Measurements from ENCODE around the gene CYTH4. TPM values are rescaled to one million over a fixed set of nuclear protein-coding genes. Genes with fewer than 3 reads are reported as not detected.

CYTH4 gene
- polyA plus RNA-seq, 1 donor from 2014 or later = not detected

DNA sequence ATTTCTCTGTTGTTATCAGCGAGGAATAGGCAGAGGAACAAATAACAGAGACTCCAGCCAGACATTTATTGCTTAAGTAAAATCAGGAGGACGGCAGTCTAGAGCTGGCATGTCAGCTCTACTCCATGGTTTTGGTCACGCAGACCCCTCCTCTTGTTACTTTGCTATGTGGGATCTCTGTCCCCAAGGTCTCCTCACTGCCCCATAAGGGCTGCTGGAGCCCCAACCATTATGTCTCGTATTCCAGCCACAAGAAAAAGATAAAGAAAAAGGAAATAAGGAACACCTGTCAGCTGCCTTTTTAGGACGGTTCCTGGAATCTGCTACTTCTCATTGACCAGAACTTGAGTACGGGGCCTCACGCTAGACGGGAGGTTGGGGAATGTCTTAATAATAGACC, 74.6 kb downstream of the CYTH4 start:
- H3F3A ChIP-seq (ENCODE audit: insufficient read depth, low read length, poor library complexity, severe bottlenecking) = no peaks in the 10 kb centered on the region
- no peaks in the 10 kb centered on the region for H3K9me2 ChIP-seq (ENCODE audit: insufficient read depth, low read length)
- no peak overlapping the region for H3K27ac ChIP-seq (ENCODE audit: low read length)
- no peak overlapping the region for H2AFZ ChIP-seq (ENCODE audit: low read depth, low read length)
- no peak overlapping the region for H3K4me2 ChIP-seq (ENCODE audit: low read length)
- no peaks in the 10 kb centered on the region for H3K27me3 ChIP-seq (ENCODE audit: insufficient read depth, low read depth, low read length)
- H4K20me1 ChIP-seq (ENCODE audit: insufficient read depth) = no peaks in the 10 kb centered on the region
- H3K4me3 ChIP-seq (ENCODE audit: low read length) = no peak overlapping the region
- TF ChIP-seq EP300 (conservative IDR thresholded peaks at IDR 0.05; ENCODE audit: poor library complexity, severe bottlenecking) = no peak
- H3K79me2 ChIP-seq (replicated peaks; ENCODE audit: insufficient read depth, low read length) = no peaks in the 10 kb centered on the region
- H3K36me3 ChIP-seq (ENCODE audit: insufficient read depth, low read length) = no peaks in the 10 kb centered on the region
- H3K9ac ChIP-seq (ENCODE audit: low read length) = no peak overlapping the region
- no peaks in the 10 kb centered on the region for H3K9me3 ChIP-seq (ENCODE audit: low read length)

DNA sequence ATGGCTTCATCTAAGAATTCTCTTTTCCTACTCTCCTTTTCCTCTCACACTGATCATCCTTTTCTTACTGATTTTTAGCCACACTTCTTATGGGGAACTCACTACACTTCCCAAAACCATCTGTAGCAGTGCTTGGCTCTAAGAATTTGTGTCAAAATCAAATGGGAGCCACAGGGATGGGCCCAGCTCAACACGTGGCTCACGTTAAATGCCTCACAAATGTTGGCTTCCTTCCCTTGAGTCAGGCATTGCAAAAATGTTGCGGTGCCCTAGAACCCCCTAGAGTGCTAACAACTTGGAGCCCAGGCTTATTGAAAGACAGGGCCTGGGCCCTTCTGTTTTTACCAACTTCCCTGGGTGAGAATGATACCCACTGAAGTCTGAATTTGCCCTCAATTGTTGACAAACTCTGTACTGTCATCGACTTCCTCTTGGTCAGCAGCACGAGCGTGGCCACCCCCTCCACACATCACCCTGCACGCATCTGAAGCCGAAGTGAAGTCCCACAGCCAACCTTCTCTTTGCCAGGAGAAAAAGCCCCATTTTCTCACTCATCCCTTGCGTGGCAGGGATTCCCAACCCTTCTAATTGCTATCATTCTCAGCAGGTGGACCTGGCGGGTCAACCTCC, 75.3 kb downstream of the CYTH4 start:
- no peaks in the 10 kb centered on the region for H3K27me3 ChIP-seq (ENCODE audit: insufficient read depth, low read depth, low read length)
- no peak overlapping the region for H3K4me3 ChIP-seq (ENCODE audit: low read length)
- no peaks in the 10 kb centered on the region for H3F3A ChIP-seq (ENCODE audit: insufficient read depth, low read length, poor library complexity, severe bottlenecking)
- no peak overlapping the region for H3K27ac ChIP-seq (ENCODE audit: low read length)
- H3K4me2 ChIP-seq (ENCODE audit: low read length) = no peak overlapping the region
- H3K79me2 ChIP-seq (replicated peaks; ENCODE audit: insufficient read depth, low read length) = no peaks in the 10 kb centered on the region
- H3K9ac ChIP-seq (ENCODE audit: low read length) = no peak overlapping the region
- TF ChIP-seq RAD21 (conservative IDR thresholded peaks at IDR 0.05) (no peak), TAF1 (IDR thresholded peaks at IDR 0.05; ENCODE audit: low read depth) (no peak), EZH2 (IDR thresholded peaks at IDR 0.05; ENCODE audit: borderline replicate concordance, insufficient read depth, low read length, poor library complexity, severe bottlenecking) (no peak), EP300 (conservative IDR thresholded peaks at IDR 0.05; ENCODE audit: poor library complexity, severe bottlenecking) (no peak), SMC3 (conservative IDR thresholded peaks at IDR 0.05; ENCODE audit: poor library complexity) (no peak), MXI1 (conservative IDR thresholded peaks at IDR 0.05; ENCODE audit: poor library complexity, severe bottlenecking) (no peak), POLR2AphosphoS5 (IDR thresholded peaks at IDR 0.05) (no peak)
- TF ChIP-seq, protein P1, sequence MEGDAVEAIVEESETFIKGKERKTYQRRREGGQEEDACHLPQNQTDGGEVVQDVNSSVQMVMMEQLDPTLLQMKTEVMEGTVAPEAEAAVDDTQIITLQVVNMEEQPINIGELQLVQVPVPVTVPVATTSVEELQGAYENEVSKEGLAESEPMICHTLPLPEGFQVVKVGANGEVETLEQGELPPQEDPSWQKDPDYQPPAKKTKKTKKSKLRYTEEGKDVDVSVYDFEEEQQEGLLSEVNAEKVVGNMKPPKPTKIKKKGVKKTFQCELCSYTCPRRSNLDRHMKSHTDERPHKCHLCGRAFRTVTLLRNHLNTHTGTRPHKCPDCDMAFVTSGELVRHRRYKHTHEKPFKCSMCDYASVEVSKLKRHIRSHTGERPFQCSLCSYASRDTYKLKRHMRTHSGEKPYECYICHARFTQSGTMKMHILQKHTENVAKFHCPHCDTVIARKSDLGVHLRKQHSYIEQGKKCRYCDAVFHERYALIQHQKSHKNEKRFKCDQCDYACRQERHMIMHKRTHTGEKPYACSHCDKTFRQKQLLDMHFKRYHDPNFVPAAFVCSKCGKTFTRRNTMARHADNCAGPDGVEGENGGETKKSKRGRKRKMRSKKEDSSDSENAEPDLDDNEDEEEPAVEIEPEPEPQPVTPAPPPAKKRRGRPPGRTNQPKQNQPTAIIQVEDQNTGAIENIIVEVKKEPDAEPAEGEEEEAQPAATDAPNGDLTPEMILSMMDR (IDR thresholded peaks at IDR 0.05; ENCODE audit: poor library complexity, severe bottlenecking) = no peak
- TF ChIP-seq, protein P2, sequence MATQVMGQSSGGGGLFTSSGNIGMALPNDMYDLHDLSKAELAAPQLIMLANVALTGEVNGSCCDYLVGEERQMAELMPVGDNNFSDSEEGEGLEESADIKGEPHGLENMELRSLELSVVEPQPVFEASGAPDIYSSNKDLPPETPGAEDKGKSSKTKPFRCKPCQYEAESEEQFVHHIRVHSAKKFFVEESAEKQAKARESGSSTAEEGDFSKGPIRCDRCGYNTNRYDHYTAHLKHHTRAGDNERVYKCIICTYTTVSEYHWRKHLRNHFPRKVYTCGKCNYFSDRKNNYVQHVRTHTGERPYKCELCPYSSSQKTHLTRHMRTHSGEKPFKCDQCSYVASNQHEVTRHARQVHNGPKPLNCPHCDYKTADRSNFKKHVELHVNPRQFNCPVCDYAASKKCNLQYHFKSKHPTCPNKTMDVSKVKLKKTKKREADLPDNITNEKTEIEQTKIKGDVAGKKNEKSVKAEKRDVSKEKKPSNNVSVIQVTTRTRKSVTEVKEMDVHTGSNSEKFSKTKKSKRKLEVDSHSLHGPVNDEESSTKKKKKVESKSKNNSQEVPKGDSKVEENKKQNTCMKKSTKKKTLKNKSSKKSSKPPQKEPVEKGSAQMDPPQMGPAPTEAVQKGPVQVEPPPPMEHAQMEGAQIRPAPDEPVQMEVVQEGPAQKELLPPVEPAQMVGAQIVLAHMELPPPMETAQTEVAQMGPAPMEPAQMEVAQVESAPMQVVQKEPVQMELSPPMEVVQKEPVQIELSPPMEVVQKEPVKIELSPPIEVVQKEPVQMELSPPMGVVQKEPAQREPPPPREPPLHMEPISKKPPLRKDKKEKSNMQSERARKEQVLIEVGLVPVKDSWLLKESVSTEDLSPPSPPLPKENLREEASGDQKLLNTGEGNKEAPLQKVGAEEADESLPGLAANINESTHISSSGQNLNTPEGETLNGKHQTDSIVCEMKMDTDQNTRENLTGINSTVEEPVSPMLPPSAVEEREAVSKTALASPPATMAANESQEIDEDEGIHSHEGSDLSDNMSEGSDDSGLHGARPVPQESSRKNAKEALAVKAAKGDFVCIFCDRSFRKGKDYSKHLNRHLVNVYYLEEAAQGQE (IDR thresholded peaks at IDR 0.05; ENCODE audit: borderline replicate concordance) = no peak
- no peaks in the 10 kb centered on the region for H4K20me1 ChIP-seq (ENCODE audit: insufficient read depth)
- H2AFZ ChIP-seq (ENCODE audit: low read depth, low read length) = no peak overlapping the region
- H3K9me3 ChIP-seq (ENCODE audit: low read length) = no peaks in the 10 kb centered on the region
- no peaks in the 10 kb centered on the region for H3K36me3 ChIP-seq (ENCODE audit: insufficient read depth, low read length)
- no peaks in the 10 kb centered on the region for H3K9me2 ChIP-seq (ENCODE audit: insufficient read depth, low read length)

Measured in neural cell (in vitro differentiated cells).